NAMALWA (cell line): ENCODE measurements around the gene ARHGAP26.

Experiments used
- DNase-seq: peaks from one replicate; pipeline ENCODE4 v3.0.0-alpha.2; 2015; ENCODE audit warnings: low spot score

The ARHGAP26 gene

GRCh38 chr5:142873831-142874230 is 103.7 kb downstream of the ARHGAP26 start:
- no peak for DNase-seq

- DNase-seq: no peak
These were observed 104.4 kb downstream of the ARHGAP26 start for GRCh38 chr5:142874540-142874939.

GRCh38 chr5:142875936-142876335 is 105.8 kb downstream of the ARHGAP26 start:
- DNase-seq: no peak

GRCh38 chr5:142876817-142877216 is 106.6 kb downstream of the ARHGAP26 start:
- no peak for DNase-seq

- no peak for DNase-seq
These were observed 107.9 kb downstream of the ARHGAP26 start for GRCh38 chr5:142878111-142878510.

GRCh38 chr5:142878638-142879037 is 108.5 kb downstream of the ARHGAP26 start:
- no peak for DNase-seq

GRCh38 chr5:142881076-142881783 is 111.1 kb downstream of the ARHGAP26 start:
- DNase-seq: peak; percentile 62

- no peak for DNase-seq
These were observed 111.6 kb downstream of the ARHGAP26 start for GRCh38 chr5:142881784-142882126.

- DNase-seq: no peak
These were observed 112.8 kb downstream of the ARHGAP26 start for GRCh38 chr5:142883025-142883424.

GRCh38 chr5:142883438-142883837 is 113.3 kb downstream of the ARHGAP26 start:
- DNase-seq: no peak

- DNase-seq: no peak
These were observed 113.9 kb downstream of the ARHGAP26 start for GRCh38 chr5:142884029-142884428.

- DNase-seq: no peak
These were observed 116.0 kb downstream of the ARHGAP26 start for GRCh38 chr5:142886211-142886610.

GRCh38 chr5:142886956-142887355 is 116.8 kb downstream of the ARHGAP26 start:
- DNase-seq: no peak

GRCh38 chr5:142888469-142889085 is 118.4 kb downstream of the ARHGAP26 start:
- peak; percentile 43 for DNase-seq

- DNase-seq: no peak
These were observed 121.8 kb downstream of the ARHGAP26 start for GRCh38 chr5:142892021-142892420.

GRCh38 chr5:142894315-142894714 is 124.1 kb downstream of the ARHGAP26 start:
- DNase-seq: no peak

- no peak for DNase-seq
These were observed 124.6 kb downstream of the ARHGAP26 start for GRCh38 chr5:142894749-142895148.

GRCh38 chr5:142896325-142897007 is 126.3 kb downstream of the ARHGAP26 start:
- DNase-seq: no peak

GRCh38 chr5:142897328-142897727 is 127.2 kb downstream of the ARHGAP26 start:
- no peak for DNase-seq

GRCh38 chr5:142900927-142901326 is 130.8 kb downstream of the ARHGAP26 start:
- DNase-seq: no peak

GRCh38 chr5:142901476-142902185 is 131.5 kb downstream of the ARHGAP26 start:
- no peak for DNase-seq

GRCh38 chr5:142902186-142902965 is 132.2 kb downstream of the ARHGAP26 start:
- no peak for DNase-seq
